GM18951 (cell line): ENCODE results near the gene CAMTA2.
"Not testable (repeated sequence)": the region's sequence is repeated elsewhere in the genome, so short reads cannot be mapped to it uniquely, and the experiment has no call there.

ENCODE experiments used
- POLR2A ChIP-seq: IDR thresholded peaks from 4 replicates; pipeline ENCODE4 v1.6.1; 2011; ENCODE audit warnings: mild to moderate bottlenecking; ENCODE audit not compliant: insufficient read length, insufficient read depth; ENCODE audit errors: extremely low read depth
- in situ Hi-C: fragments of 300-500 bp; cut with MboI; formaldehyde crosslinking; loops from one replicate; pipeline ENCODE4 v1.12.0; 2022; ENCODE audit warnings: low sequenced_read_pairs, mixed read lengths, inconsistent platforms; ENCODE audit not compliant: unreplicated experiment

The CAMTA2 gene

GRCh38 chr17:4986951-4987766 lies at the start of gene CAMTA2:
CAMTA2 (minus strand) TSS chr17:4987675; CDS start chr17:4986222, 1,453 bp downstream.
- in situ Hi-C loops: no loop called here
- peak; percentile 83 for TF ChIP-seq POLR2A

DNA sequence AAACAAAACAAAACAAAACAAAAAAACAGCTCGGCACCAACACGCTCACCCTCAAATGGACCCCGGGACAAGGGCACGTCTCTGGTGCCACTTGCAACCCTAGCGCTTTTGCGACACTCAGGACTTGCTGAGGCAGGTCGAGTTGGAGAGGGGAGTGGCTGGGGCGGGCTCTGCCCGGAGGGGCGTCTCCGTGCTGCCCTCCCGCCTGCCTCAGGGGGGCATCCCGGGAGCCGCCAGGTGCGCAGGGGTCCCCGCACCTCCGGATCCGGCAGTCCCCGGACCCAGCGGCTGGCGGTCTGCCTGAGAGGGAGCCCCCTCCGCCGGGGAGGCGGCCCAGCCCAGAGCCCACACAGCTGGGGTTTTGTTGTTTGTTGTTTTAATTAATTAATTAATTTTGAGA lies 47.8 kb upstream of the CAMTA2 start, which contains the start of gene SLC52A1:
Gene SLC52A1 (minus strand): TSS at position 112 of the 400 bp plus-strand sequence. CDS start 820 bp downstream, outside the sequence.
- no peak for TF ChIP-seq POLR2A
- in situ Hi-C loops: no loop called here

DNA sequence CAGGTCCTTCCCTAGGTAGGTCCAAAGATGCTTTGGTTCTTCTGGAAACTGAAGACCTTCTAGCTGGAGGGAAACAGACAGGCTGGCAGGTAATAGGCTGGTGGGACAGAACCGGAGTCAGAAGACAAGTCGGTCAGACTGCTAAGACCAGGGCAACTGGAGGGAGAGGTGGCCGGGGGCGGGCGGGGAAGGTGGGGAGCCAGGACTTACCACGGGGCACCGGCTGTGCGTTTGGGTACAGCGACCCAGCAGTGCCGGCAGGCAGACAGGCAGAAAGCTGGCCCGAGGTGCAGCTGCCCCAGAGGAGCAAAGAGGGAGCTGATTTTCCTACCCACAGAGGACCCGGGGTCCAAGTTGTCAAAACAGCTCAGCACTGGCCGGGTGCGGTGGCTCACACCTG lies 47.2 kb upstream of the CAMTA2 start:
- no peak for TF ChIP-seq POLR2A
- in situ Hi-C loops: no loop called here

DNA sequence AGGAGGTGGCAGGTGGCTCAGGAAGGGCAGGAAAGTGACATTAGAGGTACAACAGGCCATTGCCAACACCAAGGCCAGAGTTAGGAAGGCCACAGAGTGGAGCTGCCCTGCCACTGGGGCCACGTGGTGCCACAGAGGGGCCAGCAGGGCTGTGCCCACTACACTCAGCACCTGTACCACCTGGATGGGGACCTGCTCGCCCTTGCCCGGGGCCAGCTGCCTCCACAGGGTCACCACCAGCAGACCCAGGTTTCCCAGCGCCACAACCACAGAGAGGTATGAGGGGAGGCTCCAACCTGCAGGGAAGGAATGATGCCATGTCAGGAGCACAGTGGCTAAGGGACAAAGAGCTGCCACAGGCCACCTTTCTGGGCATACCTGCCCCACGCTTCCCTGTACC lies 46.6 kb upstream of the CAMTA2 start:
- no peak for TF ChIP-seq POLR2A
- in situ Hi-C loops: no loop called here

- no peak for TF ChIP-seq POLR2A
- in situ Hi-C loops: no loop called here
Measured at GRCh38 chr17:5033352-5034015, 46.0 kb upstream of the CAMTA2 start.

DNA sequence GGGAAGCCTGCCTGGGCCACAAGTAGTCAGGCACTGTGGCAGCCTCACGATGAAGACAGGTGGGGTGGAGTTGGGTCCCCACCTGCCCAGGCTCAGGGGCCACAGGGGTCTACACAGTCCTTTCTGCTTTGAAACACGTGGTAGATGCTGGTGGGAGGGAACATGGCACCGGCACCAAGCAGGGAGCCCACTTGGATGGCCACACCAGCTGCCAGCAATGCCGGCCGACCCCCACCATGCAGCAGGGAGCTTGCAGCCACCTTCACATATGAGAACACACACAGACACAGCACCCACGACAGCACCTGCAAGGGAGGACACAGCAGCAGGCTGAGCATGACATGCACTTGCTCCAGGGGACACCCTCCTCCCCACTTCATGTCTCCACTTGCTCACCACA lies 45.4 kb upstream of the CAMTA2 start:
- in situ Hi-C loops: no loop called here
- TF ChIP-seq POLR2A: no peak

DNA sequence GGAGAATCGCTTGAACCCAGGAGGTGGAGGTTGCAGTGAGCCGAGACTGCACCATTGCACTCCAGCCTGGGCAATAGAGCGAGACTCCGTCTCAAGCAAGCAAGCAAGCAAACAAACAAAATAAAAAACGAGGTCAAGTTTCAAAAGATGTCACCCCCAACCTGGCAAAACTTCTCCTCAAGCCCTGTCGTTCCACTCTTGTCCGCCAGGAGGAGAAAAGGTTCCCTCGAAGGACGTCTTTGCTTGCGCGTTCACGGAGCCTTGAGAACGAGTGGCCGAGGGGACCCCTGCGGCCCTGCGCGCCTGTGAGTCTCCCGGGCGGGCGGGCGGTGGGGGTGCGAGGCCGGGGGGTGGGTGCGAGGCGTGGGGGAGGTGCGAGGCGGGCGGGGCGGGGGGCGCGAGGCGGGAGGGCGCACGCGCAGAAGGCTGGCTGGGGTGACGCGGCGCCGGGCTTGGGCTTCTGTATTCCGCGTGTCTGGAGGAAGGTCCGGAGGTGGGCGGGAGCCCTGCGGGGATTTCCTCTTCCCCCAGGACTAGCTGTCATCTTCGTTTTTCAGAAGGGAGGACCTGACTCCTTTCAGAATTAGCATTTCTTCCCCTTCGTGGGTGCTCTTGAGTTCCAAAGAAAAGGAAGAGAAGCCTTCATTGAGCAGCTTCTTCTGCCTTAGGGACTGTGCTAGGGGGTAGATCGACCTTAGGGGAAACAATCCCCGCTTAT lies 44.0 kb upstream of the CAMTA2 start:
- TF ChIP-seq POLR2A: peak; percentile 30
- in situ Hi-C loops: no loop called here

DNA sequence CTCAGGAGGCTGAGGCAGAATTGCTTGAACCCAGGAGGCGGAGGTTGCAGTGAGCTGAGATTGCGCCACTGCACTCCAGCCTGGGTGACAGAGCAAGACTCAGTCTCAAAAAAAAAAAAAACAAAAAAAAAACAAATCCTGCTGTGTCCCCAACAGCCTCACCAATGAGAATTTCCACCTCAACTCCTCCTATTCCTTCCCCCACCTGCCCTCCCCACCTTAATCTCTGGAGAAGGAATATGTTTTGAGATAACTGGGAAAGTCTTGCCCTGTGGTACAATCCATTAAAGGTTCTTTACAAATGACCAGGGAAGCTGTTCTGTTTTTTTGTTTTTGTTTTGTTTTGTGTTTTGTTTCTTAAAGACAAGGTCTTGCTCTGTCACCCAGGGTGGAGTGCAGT lies 42.7 kb upstream of the CAMTA2 start:
- in situ Hi-C loops: not testable (repeated sequence)

GRCh38 chr17:5027916-5028315 lies 40.4 kb upstream of the CAMTA2 start:
- in situ Hi-C loops: no loop called here
- no peak for TF ChIP-seq POLR2A

DNA sequence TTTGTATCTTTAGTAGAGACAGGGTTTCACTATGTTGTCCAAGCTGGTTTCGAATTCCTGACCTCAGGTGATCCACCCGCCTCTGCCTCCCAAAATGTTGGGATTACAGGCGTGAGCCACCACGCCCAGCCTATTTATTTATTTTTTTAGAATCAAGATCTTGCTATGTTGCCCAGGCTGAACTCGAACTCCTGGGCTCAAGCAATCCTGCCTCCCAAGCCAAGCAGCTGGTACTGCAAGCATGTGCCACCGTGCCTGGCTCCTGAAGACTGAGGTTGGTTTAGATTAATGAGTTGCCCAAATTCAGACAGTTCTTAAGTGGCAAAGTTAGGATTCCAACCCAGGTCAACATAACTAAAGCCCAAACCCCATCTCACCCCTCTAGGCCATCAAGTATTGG lies 39.8 kb upstream of the CAMTA2 start:
- TF ChIP-seq POLR2A: no peak
- in situ Hi-C loops: no loop called here

GRCh38 chr17:5024604-5025003 lies 37.1 kb upstream of the CAMTA2 start:
- TF ChIP-seq POLR2A: no peak
- in situ Hi-C loops: no loop called here

DNA sequence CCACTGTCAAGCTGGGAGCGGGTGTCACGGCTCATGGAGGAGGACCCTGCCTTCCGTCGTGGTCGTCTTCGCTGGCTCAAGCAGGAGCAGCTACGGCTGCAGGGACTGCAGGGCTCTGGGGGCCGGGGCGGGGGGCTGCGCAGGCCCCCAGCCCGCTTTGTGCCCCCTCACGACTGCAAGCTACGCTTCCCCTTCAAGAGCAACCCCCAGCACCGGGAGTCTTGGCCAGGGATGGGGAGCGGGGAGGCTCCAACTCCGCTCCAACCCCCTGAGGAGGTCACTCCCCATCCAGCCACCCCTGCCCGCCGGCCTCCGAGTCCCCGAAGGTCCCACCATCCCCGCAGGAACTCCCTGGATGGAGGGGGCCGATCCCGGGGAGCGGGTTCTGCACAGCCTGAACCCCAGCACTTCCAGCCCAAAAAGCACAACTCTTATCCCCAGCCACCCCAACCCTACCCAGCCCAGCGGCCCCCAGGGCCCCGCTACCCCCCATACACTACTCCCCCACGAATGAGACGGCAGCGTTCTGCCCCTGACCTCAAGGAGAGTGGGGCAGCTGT lies 36.2 kb upstream of the CAMTA2 start:
- TF ChIP-seq POLR2A: no peak
- in situ Hi-C loops: no loop called here

DNA sequence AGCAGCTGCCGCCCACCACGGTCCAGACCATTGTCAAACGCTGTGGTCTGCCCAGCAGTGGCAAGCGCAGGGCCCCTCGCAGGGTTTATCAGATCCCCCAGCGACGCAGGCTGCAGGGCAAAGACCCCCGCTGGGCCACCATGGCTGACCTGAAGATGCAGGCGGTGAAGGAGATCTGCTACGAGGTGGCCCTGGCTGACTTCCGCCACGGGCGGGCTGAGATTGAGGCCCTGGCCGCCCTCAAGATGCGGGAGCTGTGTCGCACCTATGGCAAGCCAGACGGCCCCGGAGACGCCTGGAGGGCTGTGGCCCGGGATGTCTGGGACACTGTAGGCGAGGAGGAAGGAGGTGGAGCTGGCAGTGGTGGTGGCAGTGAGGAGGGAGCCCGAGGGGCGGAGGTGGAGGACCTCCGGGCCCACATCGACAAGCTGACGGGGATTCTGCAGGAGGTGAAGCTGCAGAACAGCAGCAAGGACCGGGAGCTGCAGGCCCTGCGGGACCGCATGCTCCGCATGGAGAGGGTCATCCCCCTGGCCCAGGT lies 34.8 kb upstream of the CAMTA2 start:
- in situ Hi-C loops: no loop called here

More for the DNA sequence above, 34.8 kb upstream of the CAMTA2 start:
- TF ChIP-seq POLR2A: no peak
